Osteocyte (in vitro differentiated cells): ENCODE data around the gene ZNF605. TPM values are rescaled to one million over a fixed set of nuclear protein-coding genes. Genes with fewer than 3 reads are reported as not detected.

ENCODE experiments used
- DNase-seq: peaks from one replicate; pipeline ENCODE4 v3.0.0; 2021; ENCODE audit warnings: mixed read lengths; ENCODE audit not compliant: unreplicated experiment; ENCODE audit errors: extremely low spot score
- H3K27ac Mint-ChIP-seq: one replicate; pipeline ENCODE4 v1.8.0; 2021; ENCODE audit warnings: mild to moderate bottlenecking, mixed read lengths; ENCODE audit not compliant: unreplicated experiment
- H3K27me3 Mint-ChIP-seq: one replicate; pipeline ENCODE4 v1.8.0; 2021; ENCODE audit warnings: mixed read lengths; ENCODE audit not compliant: unreplicated experiment
- H3K36me3 Mint-ChIP-seq: one replicate; pipeline ENCODE4 v1.8.0; 2021; ENCODE audit warnings: mixed read lengths; ENCODE audit not compliant: unreplicated experiment
- H3K4me1 Mint-ChIP-seq: one replicate; pipeline ENCODE4 v1.8.0; 2021; ENCODE audit warnings: mixed read lengths; ENCODE audit not compliant: unreplicated experiment
- H3K4me3 Mint-ChIP-seq: one replicate; pipeline ENCODE4 v1.8.0; 2021; ENCODE audit warnings: mild to moderate bottlenecking, moderate library complexity, mixed read lengths; ENCODE audit not compliant: unreplicated experiment
- H3K9me3 Mint-ChIP-seq: one replicate; pipeline ENCODE4 v1.8.0; 2021; ENCODE audit warnings: mixed read lengths; ENCODE audit not compliant: unreplicated experiment
- total RNA-seq: library from RNA; stranded (reverse); gene quantifications from 2 replicates; pipeline ENCODE4 v1.2.1, GENCODE V29; 2021
- TF ChIP-seq, protein P1 (sequence below): fragments of 200-600 bp; sonication (generic); IDR thresholded peaks from 2 replicates; pipeline ENCODE4 v1.5.0; 2021; ENCODE audit warnings: antibody characterized with exemption, mild to moderate bottlenecking, moderate library complexity

The ZNF605 gene
- total RNA-seq, 1 donor from 2014 or later: 17.8 TPM

GRCh38 chr12:132874175-132874574, 81.9 kb downstream of the ZNF605 start:
- H3K36me3 Mint-ChIP-seq: peaks cover 45% of the 10 kb centered on the region
- H3K27me3 Mint-ChIP-seq: no peaks in the 10 kb centered on the region
- H3K4me1 Mint-ChIP-seq: no peaks in the 10 kb centered on the region
- TF ChIP-seq, protein P1, sequence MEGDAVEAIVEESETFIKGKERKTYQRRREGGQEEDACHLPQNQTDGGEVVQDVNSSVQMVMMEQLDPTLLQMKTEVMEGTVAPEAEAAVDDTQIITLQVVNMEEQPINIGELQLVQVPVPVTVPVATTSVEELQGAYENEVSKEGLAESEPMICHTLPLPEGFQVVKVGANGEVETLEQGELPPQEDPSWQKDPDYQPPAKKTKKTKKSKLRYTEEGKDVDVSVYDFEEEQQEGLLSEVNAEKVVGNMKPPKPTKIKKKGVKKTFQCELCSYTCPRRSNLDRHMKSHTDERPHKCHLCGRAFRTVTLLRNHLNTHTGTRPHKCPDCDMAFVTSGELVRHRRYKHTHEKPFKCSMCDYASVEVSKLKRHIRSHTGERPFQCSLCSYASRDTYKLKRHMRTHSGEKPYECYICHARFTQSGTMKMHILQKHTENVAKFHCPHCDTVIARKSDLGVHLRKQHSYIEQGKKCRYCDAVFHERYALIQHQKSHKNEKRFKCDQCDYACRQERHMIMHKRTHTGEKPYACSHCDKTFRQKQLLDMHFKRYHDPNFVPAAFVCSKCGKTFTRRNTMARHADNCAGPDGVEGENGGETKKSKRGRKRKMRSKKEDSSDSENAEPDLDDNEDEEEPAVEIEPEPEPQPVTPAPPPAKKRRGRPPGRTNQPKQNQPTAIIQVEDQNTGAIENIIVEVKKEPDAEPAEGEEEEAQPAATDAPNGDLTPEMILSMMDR: no peak
- no peak overlapping the region for H3K27ac Mint-ChIP-seq
- no peak for DNase-seq
- H3K4me3 Mint-ChIP-seq: no peak overlapping the region
- no peaks in the 10 kb centered on the region for H3K9me3 Mint-ChIP-seq

DNA sequence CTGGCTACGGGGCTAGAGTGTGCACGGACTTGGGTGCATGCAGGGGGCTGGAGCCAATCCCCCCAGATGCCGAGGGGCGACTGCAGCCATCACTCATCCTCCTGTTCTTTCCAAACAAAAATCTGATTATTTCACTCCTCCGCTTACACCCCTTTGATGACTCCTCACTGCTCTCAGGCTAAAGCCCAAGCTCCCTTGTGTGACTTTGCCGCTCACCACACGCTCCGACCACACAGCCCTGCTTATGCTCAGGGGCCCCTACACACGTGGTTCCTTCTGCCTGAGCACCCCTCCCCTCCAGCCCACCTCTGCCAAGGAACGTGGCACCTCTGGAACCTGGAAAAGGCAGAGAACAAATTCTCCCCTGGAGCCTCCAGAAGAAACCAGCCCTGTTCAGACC, 82.4 kb downstream of the ZNF605 start:
- H3K27ac Mint-ChIP-seq: no peak overlapping the region
- H3K36me3 Mint-ChIP-seq: peaks cover 45% of the 10 kb centered on the region
- no peak overlapping the region for H3K4me3 Mint-ChIP-seq
- H3K9me3 Mint-ChIP-seq: no peaks in the 10 kb centered on the region
- H3K27me3 Mint-ChIP-seq: no peaks in the 10 kb centered on the region
- no peaks in the 10 kb centered on the region for H3K4me1 Mint-ChIP-seq
- DNase-seq: no peak
- TF ChIP-seq, protein P1: no peak

DNA sequence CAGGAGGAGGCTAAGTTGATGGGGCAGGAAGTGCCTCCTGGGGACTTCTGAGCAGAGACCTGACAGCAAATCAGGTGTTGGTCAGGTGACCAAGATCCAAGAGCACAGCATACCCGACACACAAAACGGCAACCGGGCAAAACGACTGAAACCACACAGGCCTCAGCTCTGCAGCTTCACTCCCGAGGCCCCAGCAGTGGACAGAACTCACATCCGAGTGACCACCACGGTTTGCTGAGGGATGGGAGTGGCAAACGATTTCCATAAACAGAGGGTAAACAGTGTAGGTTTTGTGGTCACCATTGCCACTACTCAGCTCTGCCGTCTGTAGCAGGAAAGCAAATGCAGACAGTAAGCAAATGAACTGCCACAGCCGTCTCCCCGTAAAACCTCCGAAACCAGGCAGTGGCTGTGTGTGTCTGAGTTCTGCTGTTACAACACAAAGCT, 83.1 kb downstream of the ZNF605 start:
- peaks cover 48% of the 10 kb centered on the region for H3K36me3 Mint-ChIP-seq
- no peak for DNase-seq
- no peak overlapping the region for H3K27ac Mint-ChIP-seq

DNA sequence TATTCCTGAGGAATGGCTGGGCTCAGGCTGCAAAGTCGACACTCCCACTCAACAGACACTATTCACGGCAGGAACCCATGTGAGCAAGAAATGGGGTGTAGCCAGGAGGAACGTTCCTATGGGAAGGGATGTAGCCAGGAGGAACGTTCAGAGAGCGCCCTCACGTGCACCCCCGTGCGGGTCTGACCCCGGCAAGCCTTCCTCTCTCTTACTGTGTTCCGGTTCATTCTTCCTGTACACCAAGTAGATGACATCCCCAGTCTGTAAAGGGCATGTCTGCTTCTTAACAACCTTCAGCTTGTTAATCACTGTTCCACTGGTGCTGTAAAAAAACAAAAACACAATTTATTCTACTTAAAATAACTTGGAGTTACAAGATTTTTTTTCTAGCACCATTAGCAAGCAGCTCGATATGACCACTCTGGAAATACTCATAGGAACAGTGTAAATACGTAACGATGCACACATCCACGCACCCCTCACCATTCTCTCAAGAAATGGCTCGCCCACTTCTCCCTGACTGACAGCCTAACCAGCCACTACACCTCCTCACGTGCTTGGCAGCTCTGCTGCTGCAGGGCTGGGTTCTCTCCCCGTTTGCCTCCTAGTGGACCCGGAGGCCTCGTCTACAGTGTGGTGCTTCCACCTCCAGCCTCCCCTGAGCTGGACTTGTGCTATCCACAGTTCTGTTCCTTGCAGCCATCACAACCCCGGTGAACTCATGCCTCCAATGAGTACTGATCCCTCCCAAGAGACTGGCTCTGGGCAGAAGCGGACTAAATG, 83.8 kb downstream of the ZNF605 start:
- Mint-ChIP-seq H3K9me3 (no peaks in the 10 kb centered on the region), H3K4me3 (no peak overlapping the region), H3K4me1 (no peaks in the 10 kb centered on the region), H3K27ac (no peak overlapping the region), H3K36me3 (peaks cover 49% of the 10 kb centered on the region), H3K27me3 (no peaks in the 10 kb centered on the region)
- TF ChIP-seq, protein P1: no peak
- no peak for DNase-seq

More for the DNA sequence above, 83.1 kb downstream of the ZNF605 start:
- H3K9me3 Mint-ChIP-seq: no peaks in the 10 kb centered on the region
- TF ChIP-seq, protein P1: no peak
- no peak overlapping the region for H3K4me3 Mint-ChIP-seq
- H3K27me3 Mint-ChIP-seq: no peaks in the 10 kb centered on the region
- no peaks in the 10 kb centered on the region for H3K4me1 Mint-ChIP-seq

DNA sequence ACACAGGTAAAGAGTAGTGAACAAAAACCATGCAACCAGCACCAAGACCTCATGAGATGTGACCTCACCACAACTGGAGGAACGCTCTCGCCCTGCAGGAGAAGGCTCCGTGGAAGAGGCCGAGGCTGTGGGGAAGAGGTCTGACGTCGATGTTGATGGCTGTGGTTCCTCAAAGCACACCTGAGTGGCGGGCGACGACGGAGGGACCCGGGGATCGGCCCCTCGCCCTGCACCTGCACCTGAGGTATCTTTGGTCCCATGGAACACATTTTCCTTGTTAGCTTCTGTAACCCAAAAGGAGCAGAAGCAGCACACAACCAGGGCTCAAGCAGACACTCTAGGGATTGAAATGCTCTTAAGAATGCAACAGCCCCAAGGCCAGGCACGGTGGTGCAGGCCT, 86.6 kb downstream of the ZNF605 start:
- Mint-ChIP-seq H3K4me3 (no peak overlapping the region), H3K27me3 (no peaks in the 10 kb centered on the region), H3K4me1 (no peaks in the 10 kb centered on the region), H3K36me3 (peaks cover 53% of the 10 kb centered on the region), H3K27ac (no peak overlapping the region), H3K9me3 (no peaks in the 10 kb centered on the region)
- DNase-seq: no peak
- TF ChIP-seq, protein P1: no peak

Other genes with a start within 250 kb of the ZNF605 start
- 23.6 and 24.5 TPM in 2 replicates for gene PGAM5, start 245.5 kb downstream of the ZNF605 start, total RNA-seq
- 69.5 and 70.0 TPM in 2 replicates for gene ANKLE2, start 194.5 kb downstream of the ZNF605 start, total RNA-seq
- gene GOLGA3, start 127.4 kb downstream of the ZNF605 start, total RNA-seq: 104 and 114 TPM in 2 replicates
- gene CHFR, start 68.7 kb downstream of the ZNF605 start, total RNA-seq: 58.4 and 63.3 TPM in 2 replicates
- gene ZNF26, start 30.1 kb upstream of the ZNF605 start, total RNA-seq: 13.6 and 16.3 TPM in 2 replicates
- 43.5 and 44.8 TPM in 2 replicates for gene ZNF84, start 81.2 kb upstream of the ZNF605 start, total RNA-seq
- 16.5 and 19.6 TPM in 2 replicates for gene ZNF140, start 124.6 kb upstream of the ZNF605 start, total RNA-seq
- 2.1 and 2.3 TPM in 2 replicates for gene ZNF891, start 174.0 kb upstream of the ZNF605 start, total RNA-seq
- 17.3 and 18.4 TPM in 2 replicates for gene ZNF10, start 174.3 kb upstream of the ZNF605 start, total RNA-seq
- gene ZNF268, start 225.2 kb upstream of the ZNF605 start, total RNA-seq: 19.1 and 25.0 TPM in 2 replicates